ENCODE measurements around the gene MLYCD. TPM values are rescaled to one million over a fixed set of nuclear protein-coding genes. Genes with fewer than 3 reads are reported as not detected.

The MLYCD gene
- total and polyA plus RNA-seq, 7 donors: 8.3 to 21.6 (median 14.7) TPM

DNA sequence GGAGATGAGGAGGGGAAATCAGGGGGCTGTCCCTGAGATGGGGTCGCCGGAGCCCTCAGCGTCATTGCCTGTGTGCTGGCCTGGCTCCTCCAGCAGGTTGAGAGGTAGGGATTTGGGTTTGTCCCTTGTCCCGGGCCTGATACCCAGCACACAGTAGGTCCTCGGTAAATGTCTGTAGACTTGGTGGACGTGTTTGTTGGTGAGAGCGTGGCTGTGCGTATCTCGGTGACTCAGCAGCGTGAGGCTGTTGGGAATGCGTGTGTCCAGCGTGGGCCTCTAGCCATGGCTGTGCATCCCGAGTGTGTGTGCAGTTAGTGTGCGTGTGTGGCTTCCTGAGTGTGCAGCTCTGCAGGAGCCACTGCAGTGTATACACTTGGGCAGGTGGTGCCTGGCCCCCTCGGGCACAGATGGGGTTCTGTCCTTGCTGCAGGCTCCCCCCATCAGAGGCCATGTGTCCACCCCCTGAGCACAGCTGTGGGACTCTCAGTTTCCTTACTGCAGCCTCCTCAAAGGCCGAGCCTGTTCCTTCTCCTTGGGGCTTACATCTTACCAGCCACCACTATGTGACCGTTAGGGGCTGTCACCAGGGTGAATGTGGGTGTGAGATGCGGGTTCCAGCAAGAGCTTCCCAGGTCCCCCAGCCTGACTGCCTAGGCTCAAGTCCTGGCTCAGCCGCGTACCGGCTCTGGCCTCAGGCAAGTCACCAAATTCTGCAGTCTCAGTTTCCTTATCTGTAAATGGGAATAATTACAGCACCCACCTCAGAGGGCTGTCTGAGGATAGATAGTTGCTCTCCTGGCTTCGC, 74.9 kb downstream of the MLYCD start:
- TF ChIP-seq, protein P1, sequence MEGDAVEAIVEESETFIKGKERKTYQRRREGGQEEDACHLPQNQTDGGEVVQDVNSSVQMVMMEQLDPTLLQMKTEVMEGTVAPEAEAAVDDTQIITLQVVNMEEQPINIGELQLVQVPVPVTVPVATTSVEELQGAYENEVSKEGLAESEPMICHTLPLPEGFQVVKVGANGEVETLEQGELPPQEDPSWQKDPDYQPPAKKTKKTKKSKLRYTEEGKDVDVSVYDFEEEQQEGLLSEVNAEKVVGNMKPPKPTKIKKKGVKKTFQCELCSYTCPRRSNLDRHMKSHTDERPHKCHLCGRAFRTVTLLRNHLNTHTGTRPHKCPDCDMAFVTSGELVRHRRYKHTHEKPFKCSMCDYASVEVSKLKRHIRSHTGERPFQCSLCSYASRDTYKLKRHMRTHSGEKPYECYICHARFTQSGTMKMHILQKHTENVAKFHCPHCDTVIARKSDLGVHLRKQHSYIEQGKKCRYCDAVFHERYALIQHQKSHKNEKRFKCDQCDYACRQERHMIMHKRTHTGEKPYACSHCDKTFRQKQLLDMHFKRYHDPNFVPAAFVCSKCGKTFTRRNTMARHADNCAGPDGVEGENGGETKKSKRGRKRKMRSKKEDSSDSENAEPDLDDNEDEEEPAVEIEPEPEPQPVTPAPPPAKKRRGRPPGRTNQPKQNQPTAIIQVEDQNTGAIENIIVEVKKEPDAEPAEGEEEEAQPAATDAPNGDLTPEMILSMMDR (IDR thresholded peaks at IDR 0.05): no peak
- Histone ChIP-seq H3K9me3 (no peaks in the 10 kb centered on the region), H3K27ac (no peak overlapping the region), H3K4me1 (no peaks in the 10 kb centered on the region), H3K4me3 (no peak overlapping the region), H3K36me3 (ENCODE audit: insufficient read depth in 1 of 2, low read depth in 1 of 2) (no peaks in the 10 kb centered on the region), H3K27me3 (ENCODE audit: insufficient read depth in 3 of 3, low read length in 2 of 3) (no peaks in the 10 kb centered on the region)
- DNase-seq (no peak), ATAC-seq (no peak)
- 77 to 82% (median 77%) methylated on average over 22 of the region's 22 CpGs for WGBS, 3 donors
- intact Hi-C loops (cut with DNase I): no loop called here

DNA sequence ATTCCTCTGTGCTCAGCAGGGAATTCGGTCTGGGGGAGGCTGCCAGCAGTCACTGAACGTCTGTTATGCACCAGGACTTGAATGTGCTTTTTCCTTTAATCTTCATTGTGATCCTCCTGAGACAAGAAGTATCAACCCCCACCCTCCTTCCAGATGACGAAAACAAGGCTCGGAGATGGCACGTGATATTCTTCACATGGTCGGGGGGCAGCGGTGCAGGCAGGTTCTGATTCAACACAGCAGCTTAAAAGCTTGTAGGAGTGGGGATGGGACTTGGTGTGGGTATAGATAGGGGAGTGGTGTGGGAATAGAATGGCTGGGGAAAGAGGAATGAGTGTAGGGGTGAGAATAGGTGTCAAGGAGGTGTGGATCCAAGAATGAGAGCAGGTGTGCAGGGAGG, 75.6 kb downstream of the MLYCD start:
- Histone ChIP-seq H3K27ac (no peak overlapping the region), H3K27me3 (ENCODE audit: insufficient read depth in 3 of 3, low read length in 2 of 3) (no peaks in the 10 kb centered on the region), H3K9me3 (no peaks in the 10 kb centered on the region), H3K36me3 (ENCODE audit: insufficient read depth in 1 of 2, low read depth in 1 of 2) (no peaks in the 10 kb centered on the region), H3K4me1 (no peaks in the 10 kb centered on the region), H3K4me3 (no peak overlapping the region)
- TF ChIP-seq, protein P1 (IDR thresholded peaks at IDR 0.05): no peak
- ATAC-seq: no peak
- intact Hi-C loops (cut with DNase I): no loop called here
- DNase-seq: no peak
- 45 to 49% (median 45%) methylated on average over 7 of the region's 7 CpGs for WGBS, 3 donors

DNA sequence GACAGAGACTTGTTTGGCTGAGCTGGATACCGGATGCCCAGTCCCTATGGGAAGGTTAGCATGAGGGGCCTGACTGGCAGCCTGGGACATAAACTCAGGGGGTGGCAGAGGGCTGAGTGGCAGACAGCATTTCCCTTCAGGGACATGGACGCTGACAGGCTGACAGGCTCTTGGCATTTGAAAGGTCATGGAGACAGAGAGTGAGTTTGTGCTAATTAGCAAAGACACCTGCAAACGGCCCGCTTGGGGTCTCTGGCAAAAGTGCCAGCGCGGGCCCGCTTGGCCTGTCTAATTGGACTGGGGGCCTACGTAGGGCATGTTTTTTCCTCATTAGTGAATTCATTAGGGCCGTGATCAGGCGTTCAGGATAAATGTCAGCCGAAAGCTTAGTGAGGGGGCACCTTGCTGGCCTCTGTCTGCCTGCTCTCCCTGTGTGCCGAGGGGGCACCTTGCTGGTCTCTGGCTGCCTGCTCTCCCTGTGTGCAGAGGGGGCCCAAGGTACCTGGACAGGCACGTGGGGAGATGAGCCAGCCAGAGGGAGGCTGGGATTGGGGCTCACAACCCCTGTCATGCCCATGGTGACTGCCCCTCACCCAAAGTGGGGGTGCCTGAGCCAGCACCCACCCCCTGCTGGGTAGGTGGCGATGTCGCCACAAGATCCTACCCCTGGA, 76.8 kb downstream of the MLYCD start:
- WGBS, 3 donors: 79 to 84% (median 79%) methylated on average over 15 of the region's 15 CpGs
- Histone ChIP-seq H3K4me3 (no peak overlapping the region), H3K4me1 (no peaks in the 10 kb centered on the region), H3K9me3 (no peaks in the 10 kb centered on the region), H3K36me3 (ENCODE audit: insufficient read depth in 1 of 2, low read depth in 1 of 2) (no peaks in the 10 kb centered on the region), H3K27ac (no peak overlapping the region), H3K27me3 (ENCODE audit: insufficient read depth in 3 of 3, low read length in 2 of 3) (no peaks in the 10 kb centered on the region)
- intact Hi-C loops (cut with DNase I): loop anchor here in 1 of 2 donors (5.0 kb wide), 1 partner anchor 72 kb away; no protein-coding TSS in a partner anchor
- ATAC-seq (no peak), DNase-seq (no peak)
- TF ChIP-seq, protein P1 (IDR thresholded peaks at IDR 0.05): no peak

Other genes with a start within 250 kb of the MLYCD start
- gene HSBP1, start 91.1 kb upstream of the MLYCD start, total RNA-seq: 100 to 1,000 TPM in 1 of 4 donors, 10 to 100 TPM in 3; 71.7 to 109 (median 91.1) TPM
- gene HSBP1, start 91.1 kb upstream of the MLYCD start, polyA plus RNA-seq: 10 to 100 TPM; 45.9 to 62.7 (median 57.8) TPM
- gene OSGIN1, start 54.1 kb downstream of the MLYCD start, total RNA-seq: 10 to 100 TPM; 10.4 to 33.7 (median 24.9) TPM
- gene OSGIN1, start 54.1 kb downstream of the MLYCD start, polyA plus RNA-seq: 10 to 100 TPM; 18.4 to 39.4 (median 37.0) TPM
- gene NECAB2, start 69.1 kb downstream of the MLYCD start, total RNA-seq: not detected
- gene NECAB2, start 69.1 kb downstream of the MLYCD start, polyA plus RNA-seq: under 1 TPM; 0.04 to 0.13 (median 0.09) TPM
- gene SLC38A8, start 143.7 kb downstream of the MLYCD start, total RNA-seq: under 1 TPM in 1 of 4 donors, not detected in 3; 0.52 TPM
- gene SLC38A8, start 143.7 kb downstream of the MLYCD start, polyA plus RNA-seq: under 1 TPM in 1 of 3 donors, not detected in 2; 0.21 TPM
- 10 to 100 TPM; 27.0 to 31.8 (median 29.1) TPM for gene MBTPS1, start 217.8 kb downstream of the MLYCD start, total RNA-seq
- gene MBTPS1, start 217.8 kb downstream of the MLYCD start, polyA plus RNA-seq: 10 to 100 TPM; 18.6 to 30.9 (median 20.1) TPM
- gene HSDL1, start 246.1 kb downstream of the MLYCD start, total RNA-seq: 10 to 100 TPM; 12.4 to 24.4 (median 21.2) TPM
- 10 to 100 TPM; 11.7 to 39.3 (median 12.0) TPM for gene HSDL1, start 246.1 kb downstream of the MLYCD start, polyA plus RNA-seq
- gene DNAAF1, start 246.2 kb downstream of the MLYCD start, total RNA-seq: not detected
- under 1 TPM; 0.17 to 0.44 (median 0.17) TPM for gene DNAAF1, start 246.2 kb downstream of the MLYCD start, polyA plus RNA-seq